HG03139 (cell line): ENCODE measurements around the gene MDN1.
"Not testable (repeated sequence)": the region's sequence is repeated elsewhere in the genome, so short reads cannot be mapped to it uniquely, and the experiment has no call there.

Source experiments
- ATAC-seq: cut with Tn5 transposase; IDR thresholded peaks from one replicate; pipeline ENCODE4 v1.9.1; 2021; ENCODE audit not compliant: unreplicated experiment

MDN1 gene

GRCh38 chr6:89819336-89820130 lies at the start of gene MDN1:
MDN1 (minus strand) TSS chr6:89819794; CDS start chr6:89819607, 187 bp downstream.
- ATAC-seq = peak; percentile 87

GRCh38 chr6:89866024-89866678 lies 46.6 kb upstream of the MDN1 start:
- ATAC-seq = no peak

- ATAC-seq = no peak
Observed at GRCh38 chr6:89862698-89863097, 43.1 kb upstream of the MDN1 start.

- no peak for ATAC-seq
Observed at GRCh38 chr6:89862273-89862672, 42.7 kb upstream of the MDN1 start.

- ATAC-seq = peak; percentile 51
Observed at GRCh38 chr6:89859744-89860143, 40.1 kb upstream of the MDN1 start.

- no peak for ATAC-seq
Observed at GRCh38 chr6:89858041-89858440, 38.4 kb upstream of the MDN1 start.

GRCh38 chr6:89853068-89853467 lies 33.5 kb upstream of the MDN1 start:
- no peak for ATAC-seq

GRCh38 chr6:89847513-89847912 lies 27.9 kb upstream of the MDN1 start:
- not testable (repeated sequence) for ATAC-seq

GRCh38 chr6:89843070-89843469 lies 23.5 kb upstream of the MDN1 start:
- no peak for ATAC-seq

GRCh38 chr6:89842228-89842627 lies 22.6 kb upstream of the MDN1 start:
- no peak for ATAC-seq

GRCh38 chr6:89840538-89840937 lies 20.9 kb upstream of the MDN1 start:
- no peak for ATAC-seq

GRCh38 chr6:89836639-89837222 lies 17.1 kb upstream of the MDN1 start:
- no peak for ATAC-seq

GRCh38 chr6:89834884-89835792 lies 15.5 kb upstream of the MDN1 start:
- ATAC-seq = peak; percentile 93

- ATAC-seq = no peak
Observed at GRCh38 chr6:89830170-89830809, 10.7 kb upstream of the MDN1 start.

GRCh38 chr6:89829472-89830169 lies 10.0 kb upstream of the MDN1 start, which contains the start of gene CASP8AP2:
CASP8AP2 (plus strand) TSS chr6:89829880.
- peak; percentile 98 for ATAC-seq

- peak; percentile 29 for ATAC-seq
Observed at GRCh38 chr6:89828988-89829471, 9.4 kb upstream of the MDN1 start.

- not testable (repeated sequence) for ATAC-seq
Observed at GRCh38 chr6:89828475-89828987, 8.9 kb upstream of the MDN1 start.

GRCh38 chr6:89826029-89826528 lies 6.5 kb upstream of the MDN1 start:
- no peak for ATAC-seq

- peak; percentile 18 for ATAC-seq
Observed at GRCh38 chr6:89818977-89819335, 638 bp downstream of the MDN1 start.
